ENCODE measurements around the gene GLP1R. TPM values are rescaled to one million over a fixed set of nuclear protein-coding genes. Genes with fewer than 3 reads are reported as not detected.
A peak's percentile ranks its signal among the peaks of the same experiment; 100 is the strongest.

The GLP1R gene
- total and polyA plus RNA-seq, 5 experiments from 2014 or later, result not detected

GRCh38 chr6:39059496-39060310 lies 11.1 kb downstream of the GLP1R start:
- no peak for ATAC-seq
- H3K9me3 Mint-ChIP-seq, result no peaks in the 10 kb centered on the region
- no peaks in the 10 kb centered on the region for H3K36me3 Mint-ChIP-seq
- peaks cover 2 to 25% (median 11%) of the 10 kb centered on the region in 5 donors for H3K27me3 Mint-ChIP-seq
- peaks cover 0 to 2% (median 0%) of the 10 kb centered on the region in 4 donors for H3K4me1 Mint-ChIP-seq
- POLR2A ChIA-PET, result no interaction called here
- no peak for DNase-seq
- H3K4me3 Mint-ChIP-seq, result no peak overlapping the region
- no peak overlapping the region for H3K27ac Mint-ChIP-seq

GRCh38 chr6:39060467-39061160 lies 12.0 kb downstream of the GLP1R start:
- Mint-ChIP-seq H3K27me3 (peaks cover 4 to 35% (median 12%) of the 10 kb centered on the region in 5 donors), H3K36me3 (no peaks in the 10 kb centered on the region), H3K4me3 (no peak overlapping the region), H3K27ac (peak overlapping the region in 1 of 10 donors; percentile 65), H3K4me1 (peaks cover 0 to 2% (median 0%) of the 10 kb centered on the region in 4 donors), H3K9me3 (no peaks in the 10 kb centered on the region)
- POLR2A ChIA-PET, result no interaction called here
- ATAC-seq (no peak), DNase-seq (no peak)

GRCh38 chr6:39061182-39061581 lies 12.6 kb downstream of the GLP1R start:
- ATAC-seq, result no peak
- peaks cover 0 to 2% (median 0%) of the 10 kb centered on the region in 4 donors for H3K4me1 Mint-ChIP-seq
- H3K36me3 Mint-ChIP-seq, result no peaks in the 10 kb centered on the region
- no peaks in the 10 kb centered on the region for H3K9me3 Mint-ChIP-seq
- peak overlapping the region in 1 of 10 donors; percentile 65 for H3K27ac Mint-ChIP-seq
- DNase-seq, result no peak
- H3K4me3 Mint-ChIP-seq, result no peak overlapping the region
- POLR2A ChIA-PET, result no interaction called here
- peaks cover 4 to 35% (median 11%) of the 10 kb centered on the region in 5 donors for H3K27me3 Mint-ChIP-seq

GRCh38 chr6:39061588-39061987 lies 13.0 kb downstream of the GLP1R start:
- H3K27me3 Mint-ChIP-seq, result peaks cover 4 to 35% (median 11%) of the 10 kb centered on the region in 5 donors
- no peak for ATAC-seq
- H3K9me3 Mint-ChIP-seq, result no peaks in the 10 kb centered on the region
- H3K36me3 Mint-ChIP-seq, result no peaks in the 10 kb centered on the region
- H3K4me1 Mint-ChIP-seq, result peaks cover 0 to 2% (median 0%) of the 10 kb centered on the region in 4 donors
- H3K27ac Mint-ChIP-seq, result no peak overlapping the region
- POLR2A ChIA-PET, result no interaction called here
- DNase-seq, result no peak
- no peak overlapping the region for H3K4me3 Mint-ChIP-seq

- Mint-ChIP-seq H3K27me3 (peaks cover 4 to 35% (median 11%) of the 10 kb centered on the region in 5 donors), H3K27ac (no peak overlapping the region), H3K4me3 (no peak overlapping the region), H3K9me3 (no peaks in the 10 kb centered on the region), H3K4me1 (peaks cover 0 to 2% (median 0%) of the 10 kb centered on the region in 4 donors), H3K36me3 (no peaks in the 10 kb centered on the region)
- no peak for DNase-seq
- no peak for ATAC-seq
- POLR2A ChIA-PET, result no interaction called here
Measured at GRCh38 chr6:39062014-39062740, 13.6 kb downstream of the GLP1R start.

GRCh38 chr6:39063526-39063925 lies 14.9 kb downstream of the GLP1R start:
- POLR2A ChIA-PET, result no interaction called here
- no peaks in the 10 kb centered on the region for H3K9me3 Mint-ChIP-seq
- H3K27me3 Mint-ChIP-seq, result peaks cover 5 to 35% (median 7%) of the 10 kb centered on the region in 5 donors
- H3K27ac Mint-ChIP-seq, result no peak overlapping the region
- ATAC-seq, result no peak
- no peaks in the 10 kb centered on the region for H3K36me3 Mint-ChIP-seq
- H3K4me3 Mint-ChIP-seq, result no peak overlapping the region
- no peak for DNase-seq
- H3K4me1 Mint-ChIP-seq, result peaks cover 0 to 2% (median 0%) of the 10 kb centered on the region in 4 donors

- H3K9me3 Mint-ChIP-seq, result no peaks in the 10 kb centered on the region
- ATAC-seq (no peak), DNase-seq (no peak)
- no peak overlapping the region for H3K4me3 Mint-ChIP-seq
- no peaks in the 10 kb centered on the region for H3K36me3 Mint-ChIP-seq
- H3K27me3 Mint-ChIP-seq, result peaks cover 1 to 16% (median 10%) of the 10 kb centered on the region in 5 donors
- H3K4me1 Mint-ChIP-seq, result peaks cover 0 to 2% (median 0%) of the 10 kb centered on the region in 4 donors
- H3K27ac Mint-ChIP-seq, result no peak overlapping the region
- POLR2A ChIA-PET, result no interaction called here
Measured at GRCh38 chr6:39065561-39065960, 17.0 kb downstream of the GLP1R start.

- POLR2A ChIA-PET, result no interaction called here
- H3K27ac Mint-ChIP-seq, result peak overlapping the region in 1 of 10 donors; percentile 63
- no peak for DNase-seq
Measured at GRCh38 chr6:39068391-39068790, 19.8 kb downstream of the GLP1R start.

GRCh38 chr6:39072830-39073229 lies 24.2 kb downstream of the GLP1R start:
- Mint-ChIP-seq H3K4me3 (no peak overlapping the region), H3K9me3 (no peaks in the 10 kb centered on the region), H3K27me3 (peaks cover 0 to 8% (median 1%) of the 10 kb centered on the region in 5 donors), H3K4me1 (peaks cover 0 to 4% (median 0%) of the 10 kb centered on the region in 4 donors), H3K36me3 (no peaks in the 10 kb centered on the region), H3K27ac (no peak overlapping the region)
- POLR2A ChIA-PET, result no interaction called here
- ATAC-seq, result no peak
- no peak for DNase-seq

More at GRCh38 chr6:39068391-39068790, 19.8 kb downstream of the GLP1R start:
- no peak overlapping the region for H3K4me3 Mint-ChIP-seq
- ATAC-seq, result no peak
- peaks cover 3 to 10% (median 7%) of the 10 kb centered on the region in 5 donors for H3K27me3 Mint-ChIP-seq
- no peaks in the 10 kb centered on the region for H3K9me3 Mint-ChIP-seq
- peaks cover 0 to 2% (median 0%) of the 10 kb centered on the region in 4 donors for H3K4me1 Mint-ChIP-seq
- H3K36me3 Mint-ChIP-seq, result no peaks in the 10 kb centered on the region

- H3K36me3 Mint-ChIP-seq, result no peaks in the 10 kb centered on the region
Measured at GRCh38 chr6:39073471-39074355, 25.1 kb downstream of the GLP1R start.

GRCh38 chr6:39074486-39074885 lies 25.9 kb downstream of the GLP1R start:
- no peak overlapping the region for H3K4me3 Mint-ChIP-seq
- no peak for ATAC-seq
- H3K36me3 Mint-ChIP-seq, result no peaks in the 10 kb centered on the region
- DNase-seq, result no peak
- H3K9me3 Mint-ChIP-seq, result no peaks in the 10 kb centered on the region
- peaks cover 0 to 8% (median 1%) of the 10 kb centered on the region in 5 donors for H3K27me3 Mint-ChIP-seq
- H3K27ac Mint-ChIP-seq, result no peak overlapping the region
- peaks cover 0 to 4% (median 0%) of the 10 kb centered on the region in 4 donors for H3K4me1 Mint-ChIP-seq
- POLR2A ChIA-PET, result no interaction called here

More at GRCh38 chr6:39073471-39074355, 25.1 kb downstream of the GLP1R start:
- H3K27me3 Mint-ChIP-seq, result peaks cover 0 to 8% (median 1%) of the 10 kb centered on the region in 5 donors
- no peak overlapping the region for H3K27ac Mint-ChIP-seq
- no peaks in the 10 kb centered on the region for H3K9me3 Mint-ChIP-seq
- H3K4me1 Mint-ChIP-seq, result peaks cover 0 to 4% (median 0%) of the 10 kb centered on the region in 4 donors
- no peak for ATAC-seq
- POLR2A ChIA-PET, result no interaction called here
- no peak overlapping the region for H3K4me3 Mint-ChIP-seq
- no peak for DNase-seq
